Measurements from ENCODE around the gene NMNAT2. TPM values are rescaled to one million over a fixed set of nuclear protein-coding genes. Genes with fewer than 3 reads are reported as not detected.

Gene NMNAT2
- total RNA-seq, 1 experiment from 2014 or later, result 11.4 TPM

DNA sequence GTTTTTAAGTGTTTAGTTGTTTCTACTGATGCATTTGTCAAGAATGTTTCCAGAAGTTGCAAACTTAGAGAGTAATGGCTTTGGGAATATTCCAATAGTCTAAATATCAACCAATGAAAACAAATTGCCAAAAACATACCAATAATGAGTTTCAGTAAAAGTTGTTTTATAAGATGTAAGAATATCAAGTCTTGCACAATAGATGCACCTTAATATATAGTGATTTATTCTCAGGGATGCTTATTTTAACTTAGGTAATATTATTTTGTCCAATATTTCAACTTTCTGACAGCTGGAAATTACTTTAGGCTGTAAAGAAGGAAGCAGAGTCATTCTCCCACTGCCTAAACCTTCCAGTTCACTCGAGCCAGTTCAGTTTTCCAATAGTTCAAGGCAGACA lies 5.4 kb upstream of the NMNAT2 start:
- Histone ChIP-seq H3K27ac (ENCODE audit: insufficient read length, low read depth, low read length) (no peak overlapping the region), H2BK12ac (ENCODE audit: insufficient read length, low read depth, low read length) (no peak overlapping the region), H3K79me2 (ENCODE audit: insufficient read depth, low read length) (no peaks in the 10 kb centered on the region), H2BK5ac (ENCODE audit: insufficient read length, low read length) (no peak overlapping the region), H4K20me1 (ENCODE audit: control insufficient read depth, insufficient read depth, insufficient read length) (no peaks in the 10 kb centered on the region), H2BK20ac (ENCODE audit: low read depth, low read length, poor library complexity, severe bottlenecking) (no peak overlapping the region), H3K9ac (ENCODE audit: extremely low read depth, insufficient read length, low read length) (no peak overlapping the region), H3K4ac (ENCODE audit: low read depth, low read length) (no peak overlapping the region), H3T11ph (ENCODE audit: low read length) (no peak overlapping the region), H3K9me3 (ENCODE audit: control insufficient read depth, low read depth, low read length) (peaks cover 8% of the 10 kb centered on the region), H4K91ac (ENCODE audit: insufficient read length, low read depth, low read length) (no peak overlapping the region), H3K4me1 (ENCODE audit: insufficient read depth, low read length) (no peaks in the 10 kb centered on the region), H3K18ac (ENCODE audit: insufficient read length, low read depth, low read length) (no peak overlapping the region), H2AK5ac (ENCODE audit: insufficient read length, low read length) (no peak overlapping the region), H3K79me1 (ENCODE audit: insufficient read depth, low read depth, low read length, poor library complexity, severe bottlenecking) (no peaks in the 10 kb centered on the region), H2AFZ (ENCODE audit: low read length) (no peak overlapping the region), H3K14ac (ENCODE audit: insufficient read depth, low read length) (no peak overlapping the region), H3K56ac (ENCODE audit: insufficient read length, low read depth, low read length) (no peak overlapping the region), H3K23ac (ENCODE audit: insufficient read length, low read depth, low read length) (no peak overlapping the region), H4K8ac (replicated peaks; ENCODE audit: insufficient read length, low read depth, low read length) (no peak overlapping the region), H2BK120ac (ENCODE audit: low read depth, low read length, poor library complexity, severe bottlenecking) (no peak overlapping the region), H3K4me2 (ENCODE audit: insufficient read depth, insufficient read length, low read length) (no peak overlapping the region), H3K23me2 (ENCODE audit: insufficient read length, low read depth, low read length, poor library complexity, severe bottlenecking) (no peaks in the 10 kb centered on the region), H3K27me3 (ENCODE audit: insufficient read depth, low read length) (no peaks in the 10 kb centered on the region), H4K5ac (ENCODE audit: insufficient read length, low read depth, low read length) (no peak overlapping the region), H2BK15ac (ENCODE audit: low read depth, low read length) (no peak overlapping the region)
- DNase-seq, result no peak
- H3K27ac Mint-ChIP-seq, result no peak overlapping the region
- peaks cover 12% of the 10 kb centered on the region for H3K27me3 Mint-ChIP-seq (ENCODE audit: low read depth)
- H3K9me3 Mint-ChIP-seq, result peaks cover 10 to 15% of the 10 kb centered on the region in 2 experiments
- H3K36me3 Mint-ChIP-seq (ENCODE audit: insufficient read depth in 1 of 3, low read depth in 3 of 3), result peaks cover 2 to 20% (median 6%) of the 10 kb centered on the region in 3 experiments; a peak in 5 of 7 replicates
- H3K4me3 Mint-ChIP-seq, result no peak overlapping the region
- TF ChIP-seq, protein P1, sequence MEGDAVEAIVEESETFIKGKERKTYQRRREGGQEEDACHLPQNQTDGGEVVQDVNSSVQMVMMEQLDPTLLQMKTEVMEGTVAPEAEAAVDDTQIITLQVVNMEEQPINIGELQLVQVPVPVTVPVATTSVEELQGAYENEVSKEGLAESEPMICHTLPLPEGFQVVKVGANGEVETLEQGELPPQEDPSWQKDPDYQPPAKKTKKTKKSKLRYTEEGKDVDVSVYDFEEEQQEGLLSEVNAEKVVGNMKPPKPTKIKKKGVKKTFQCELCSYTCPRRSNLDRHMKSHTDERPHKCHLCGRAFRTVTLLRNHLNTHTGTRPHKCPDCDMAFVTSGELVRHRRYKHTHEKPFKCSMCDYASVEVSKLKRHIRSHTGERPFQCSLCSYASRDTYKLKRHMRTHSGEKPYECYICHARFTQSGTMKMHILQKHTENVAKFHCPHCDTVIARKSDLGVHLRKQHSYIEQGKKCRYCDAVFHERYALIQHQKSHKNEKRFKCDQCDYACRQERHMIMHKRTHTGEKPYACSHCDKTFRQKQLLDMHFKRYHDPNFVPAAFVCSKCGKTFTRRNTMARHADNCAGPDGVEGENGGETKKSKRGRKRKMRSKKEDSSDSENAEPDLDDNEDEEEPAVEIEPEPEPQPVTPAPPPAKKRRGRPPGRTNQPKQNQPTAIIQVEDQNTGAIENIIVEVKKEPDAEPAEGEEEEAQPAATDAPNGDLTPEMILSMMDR (conservative IDR thresholded peaks at IDR 0.05), result no peak
- H3K4me1 Mint-ChIP-seq, result peaks cover 11 to 12% of the 10 kb centered on the region in 2 experiments
- no CpG with 5 or more reads among the region's 1 CpG for WGBS (ENCODE audit: extremely low coverage, insufficient read length, low lambda C conversion rate)
